Gastrocnemius medialis (tissue), 4 donors: Measurements from ENCODE around the gene HOXB6.

Experiments
- POLR2A ChIP-seq, 2 donors: fragments of 450-650 bp; IDR thresholded peaks; one replicate each; pipeline ENCODE4 v1.6.1; 2017; ENCODE audit warnings: antibody characterized with exemption in 2 of 2, mild to moderate bottlenecking in 2 of 2, moderate library complexity in 2 of 2
- TF ChIP-seq, protein P1 (sequence below), 5 experiments: fragments of 450-650 bp in 3 of 5; fragments of 200-600 bp in 2 of 5; sonication (generic) in 2 of 5; IDR thresholded peaks in 4 of 5; conservative IDR thresholded peaks in 1 of 5; 1 replicate in 4 of 5; 2 replicates in 1 of 5; pipeline ENCODE4 v1.5.1; 2016 to 2019; ENCODE audit warnings: antibody characterized with exemption in 5 of 5, mild to moderate bottlenecking in 3 of 5, moderate library complexity in 3 of 5

DNA sequence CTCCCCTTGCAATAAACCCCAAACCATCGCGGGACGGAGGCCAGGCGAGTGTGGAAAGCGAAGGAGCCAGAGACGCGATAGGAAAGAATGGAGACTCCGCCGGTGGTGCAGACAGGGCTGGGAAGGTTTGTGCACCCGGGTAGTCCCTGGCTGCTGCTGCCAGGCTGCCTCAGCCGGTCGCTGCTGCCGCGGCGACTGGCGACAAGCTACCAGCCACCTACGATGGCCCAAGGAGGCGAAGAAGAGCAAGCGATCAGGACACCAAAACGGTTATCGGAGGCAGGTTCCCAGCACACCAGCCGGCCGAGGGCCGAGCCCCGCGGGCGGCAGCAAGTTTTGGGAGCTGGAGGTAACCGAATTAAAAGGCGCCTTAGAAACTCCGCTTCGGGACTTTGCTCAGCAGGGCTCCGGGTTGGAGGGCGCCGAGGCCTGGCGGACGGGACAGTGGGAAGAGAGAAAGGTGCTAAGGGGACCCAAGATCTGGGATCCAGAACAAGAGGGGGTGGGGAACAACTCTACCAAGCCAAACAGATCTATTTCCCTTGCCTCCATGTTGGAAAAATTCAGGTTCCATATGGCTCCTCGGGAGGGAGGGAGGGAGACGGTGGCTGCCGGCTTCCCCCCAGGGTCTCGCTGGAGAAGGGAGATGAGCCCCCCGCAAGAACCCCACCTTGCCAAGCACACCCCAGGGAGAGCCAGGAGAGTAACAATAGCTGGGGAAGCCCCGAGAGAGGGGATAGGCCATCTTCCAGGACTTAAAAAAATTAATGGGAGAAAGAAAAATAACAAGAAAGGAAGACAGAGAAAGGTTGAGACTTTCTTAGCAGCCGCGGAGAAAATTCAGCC is 50.2 kb downstream of the HOXB6 start:
- TF ChIP-seq POLR2A (IDR thresholded peaks at IDR 0.05), result no peak
- TF ChIP-seq, protein P1, sequence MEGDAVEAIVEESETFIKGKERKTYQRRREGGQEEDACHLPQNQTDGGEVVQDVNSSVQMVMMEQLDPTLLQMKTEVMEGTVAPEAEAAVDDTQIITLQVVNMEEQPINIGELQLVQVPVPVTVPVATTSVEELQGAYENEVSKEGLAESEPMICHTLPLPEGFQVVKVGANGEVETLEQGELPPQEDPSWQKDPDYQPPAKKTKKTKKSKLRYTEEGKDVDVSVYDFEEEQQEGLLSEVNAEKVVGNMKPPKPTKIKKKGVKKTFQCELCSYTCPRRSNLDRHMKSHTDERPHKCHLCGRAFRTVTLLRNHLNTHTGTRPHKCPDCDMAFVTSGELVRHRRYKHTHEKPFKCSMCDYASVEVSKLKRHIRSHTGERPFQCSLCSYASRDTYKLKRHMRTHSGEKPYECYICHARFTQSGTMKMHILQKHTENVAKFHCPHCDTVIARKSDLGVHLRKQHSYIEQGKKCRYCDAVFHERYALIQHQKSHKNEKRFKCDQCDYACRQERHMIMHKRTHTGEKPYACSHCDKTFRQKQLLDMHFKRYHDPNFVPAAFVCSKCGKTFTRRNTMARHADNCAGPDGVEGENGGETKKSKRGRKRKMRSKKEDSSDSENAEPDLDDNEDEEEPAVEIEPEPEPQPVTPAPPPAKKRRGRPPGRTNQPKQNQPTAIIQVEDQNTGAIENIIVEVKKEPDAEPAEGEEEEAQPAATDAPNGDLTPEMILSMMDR (IDR thresholded peaks at IDR 0.05 in 4 of 5, conservative IDR thresholded peaks at IDR 0.05 in 1 of 5), result no peak
